Measurements from ENCODE around the gene NABP1.

- TF ChIP-seq CTCF (conservative IDR thresholded peaks at IDR 0.05): no peak
- TF ChIP-seq EZH2 (IDR thresholded peaks at IDR 0.05; ENCODE audit: low read depth): no peak
Observed at GRCh38 chr2:191696966-191697365, 19.0 kb downstream of the NABP1 start.
